Neural crest cell (in vitro differentiated cells): Measurements from ENCODE around the gene SFRP5. TPM values are rescaled to one million over a fixed set of nuclear protein-coding genes. Genes with fewer than 3 reads are reported as not detected.

ENCODE experiments used
- DNase-seq: peaks from one replicate; pipeline ENCODE4 v3.0.0; 2021; ENCODE audit warnings: low read depth, mixed read lengths, low spot score
- H3K27ac Mint-ChIP-seq: one replicate; pipeline ENCODE4 v1.8.0; 2021; ENCODE audit warnings: mild to moderate bottlenecking, mixed read lengths; ENCODE audit not compliant: unreplicated experiment
- H3K27me3 Mint-ChIP-seq: 2 replicates; pipeline ENCODE4 v1.8.0; 2021; ENCODE audit warnings: low read depth, mild to moderate bottlenecking, mixed read lengths
- H3K36me3 Mint-ChIP-seq: 2 replicates; pipeline ENCODE4 v1.8.0; 2021; ENCODE audit warnings: low read depth, mild to moderate bottlenecking, mixed read lengths
- H3K4me1 Mint-ChIP-seq: 2 replicates; pipeline ENCODE4 v1.8.0; 2021; ENCODE audit warnings: mixed read lengths
- H3K4me3 Mint-ChIP-seq: one replicate; pipeline ENCODE4 v1.8.0; 2021; ENCODE audit warnings: mild to moderate bottlenecking, mixed read lengths
- H3K9me3 Mint-ChIP-seq: 2 replicates; pipeline ENCODE4 v1.8.0; 2021; ENCODE audit warnings: mixed read lengths
- total RNA-seq: library from RNA; stranded (reverse); gene quantifications from 2 replicates; pipeline ENCODE4 v1.2.1, GENCODE V29; 2021
- TF ChIP-seq, protein P1 (sequence below): fragments of 200-600 bp; sonication (generic); conservative IDR thresholded peaks from 2 replicates; pipeline ENCODE4 v1.5.0; 2021; ENCODE audit warnings: antibody characterized with exemption, mild to moderate bottlenecking

Gene SFRP5
- total RNA-seq, 1 donor from 2014 or later = not detected

DNA sequence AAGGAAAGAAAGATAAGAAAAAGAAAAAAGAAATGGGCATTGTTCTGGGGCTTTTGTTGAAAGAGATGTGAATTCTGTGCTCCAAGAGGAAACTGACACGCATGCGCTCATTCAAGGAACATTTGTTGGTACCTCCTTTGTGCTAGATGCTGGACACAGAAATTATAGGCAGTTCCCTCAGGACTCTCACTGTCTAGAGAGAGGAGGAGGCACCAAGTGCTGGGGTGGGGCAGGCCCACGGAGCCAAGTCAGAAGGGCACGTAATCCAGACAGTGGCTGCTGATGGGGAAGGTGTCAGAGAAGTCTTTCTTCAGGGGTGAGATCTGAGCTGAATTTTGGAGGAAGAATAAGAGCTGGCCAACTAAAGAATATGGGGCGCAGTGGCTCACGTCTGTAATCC, 37.8 kb downstream of the SFRP5 start:
- TF ChIP-seq, protein P1, sequence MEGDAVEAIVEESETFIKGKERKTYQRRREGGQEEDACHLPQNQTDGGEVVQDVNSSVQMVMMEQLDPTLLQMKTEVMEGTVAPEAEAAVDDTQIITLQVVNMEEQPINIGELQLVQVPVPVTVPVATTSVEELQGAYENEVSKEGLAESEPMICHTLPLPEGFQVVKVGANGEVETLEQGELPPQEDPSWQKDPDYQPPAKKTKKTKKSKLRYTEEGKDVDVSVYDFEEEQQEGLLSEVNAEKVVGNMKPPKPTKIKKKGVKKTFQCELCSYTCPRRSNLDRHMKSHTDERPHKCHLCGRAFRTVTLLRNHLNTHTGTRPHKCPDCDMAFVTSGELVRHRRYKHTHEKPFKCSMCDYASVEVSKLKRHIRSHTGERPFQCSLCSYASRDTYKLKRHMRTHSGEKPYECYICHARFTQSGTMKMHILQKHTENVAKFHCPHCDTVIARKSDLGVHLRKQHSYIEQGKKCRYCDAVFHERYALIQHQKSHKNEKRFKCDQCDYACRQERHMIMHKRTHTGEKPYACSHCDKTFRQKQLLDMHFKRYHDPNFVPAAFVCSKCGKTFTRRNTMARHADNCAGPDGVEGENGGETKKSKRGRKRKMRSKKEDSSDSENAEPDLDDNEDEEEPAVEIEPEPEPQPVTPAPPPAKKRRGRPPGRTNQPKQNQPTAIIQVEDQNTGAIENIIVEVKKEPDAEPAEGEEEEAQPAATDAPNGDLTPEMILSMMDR = no peak
- no peak for DNase-seq
- peaks cover 13% of the 10 kb centered on the region for H3K9me3 Mint-ChIP-seq
- no peaks in the 10 kb centered on the region for H3K36me3 Mint-ChIP-seq
- H3K27me3 Mint-ChIP-seq = peaks cover 7% of the 10 kb centered on the region
- peak overlapping the region; percentile 54 for H3K4me3 Mint-ChIP-seq
- H3K4me1 Mint-ChIP-seq = peaks cover 21% of the 10 kb centered on the region
- H3K27ac Mint-ChIP-seq = no peak overlapping the region

DNA sequence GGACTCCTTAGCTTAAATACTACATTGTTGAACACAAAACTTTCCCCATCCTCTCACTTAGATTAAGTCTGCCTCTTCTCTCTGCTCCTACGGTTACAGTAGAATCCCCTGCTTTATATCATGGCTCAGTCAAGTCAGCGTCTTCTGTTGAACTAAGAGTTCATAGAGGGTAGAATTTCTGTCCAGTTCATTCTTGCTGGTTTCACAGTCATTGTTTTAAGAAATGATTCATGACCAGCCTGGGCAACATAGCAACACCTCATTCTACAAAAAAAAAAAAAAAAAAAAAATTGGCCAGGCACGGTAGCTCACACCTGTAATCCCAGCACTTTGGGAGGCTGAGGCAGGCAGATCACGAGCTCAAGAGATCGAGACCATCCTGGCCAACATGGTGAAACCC, 38.5 kb downstream of the SFRP5 start:
- Mint-ChIP-seq H3K27me3 (peaks cover 7% of the 10 kb centered on the region), H3K36me3 (no peaks in the 10 kb centered on the region), H3K27ac (no peak overlapping the region), H3K4me1 (peaks cover 20% of the 10 kb centered on the region), H3K9me3 (peaks cover 13% of the 10 kb centered on the region), H3K4me3 (no peak overlapping the region)
- TF ChIP-seq, protein P1 = no peak
- no peak for DNase-seq

DNA sequence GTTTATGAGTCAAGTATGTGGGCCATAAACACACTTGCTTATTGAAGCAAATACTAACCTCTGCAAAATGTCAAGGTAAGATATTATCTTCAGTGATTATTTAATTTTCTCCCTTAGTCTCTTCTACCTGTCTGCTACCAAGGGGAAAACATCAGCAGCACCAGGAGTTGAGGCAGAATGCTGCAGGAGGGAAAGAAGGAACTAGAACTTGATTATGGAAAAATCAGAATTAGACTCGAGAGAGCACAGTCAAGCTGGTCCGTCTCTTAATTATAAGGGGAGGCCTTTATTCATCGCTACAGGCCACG, 39.8 kb downstream of the SFRP5 start:
- peaks cover 10% of the 10 kb centered on the region for H3K4me1 Mint-ChIP-seq
- no peak for DNase-seq
- TF ChIP-seq, protein P1 = no peak
- H3K4me3 Mint-ChIP-seq = peak overlapping the region; percentile 58
- H3K36me3 Mint-ChIP-seq = no peaks in the 10 kb centered on the region
- H3K9me3 Mint-ChIP-seq = peaks cover 13% of the 10 kb centered on the region
- peaks cover 7% of the 10 kb centered on the region for H3K27me3 Mint-ChIP-seq
- no peak overlapping the region for H3K27ac Mint-ChIP-seq

DNA sequence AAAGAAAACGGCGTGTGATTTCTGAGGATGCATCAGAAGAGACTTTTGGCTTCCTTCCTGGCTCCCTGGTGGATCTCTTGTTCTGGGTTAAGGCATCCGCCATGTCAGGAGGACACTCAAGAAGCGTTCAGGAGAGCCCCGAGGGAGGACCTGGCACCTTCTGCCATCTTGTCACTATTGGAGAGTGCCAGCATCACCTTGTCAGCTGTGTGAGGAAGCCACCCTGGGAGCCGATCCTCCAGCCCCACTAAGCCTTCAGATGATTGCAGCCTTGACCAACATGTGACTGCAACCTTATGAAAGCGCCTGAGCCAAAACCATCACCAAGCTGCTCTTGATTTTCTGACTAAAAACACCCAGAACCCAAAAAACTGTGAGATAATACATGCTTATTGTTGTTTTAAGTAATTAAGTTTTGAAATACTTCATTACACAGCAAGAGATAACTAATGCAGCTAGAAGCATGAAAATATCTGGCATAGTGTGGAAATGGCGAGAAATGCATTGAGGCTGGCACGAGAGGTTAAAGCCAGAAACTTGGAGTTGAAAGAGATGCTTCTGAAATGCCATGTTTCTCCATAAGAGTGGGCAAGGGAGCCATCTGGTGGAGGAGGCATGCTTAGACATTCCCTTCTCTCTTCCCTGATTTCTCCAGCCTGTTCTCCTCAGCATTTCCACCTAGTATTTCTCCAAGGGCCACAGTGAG, 40.3 kb downstream of the SFRP5 start:
- H3K36me3 Mint-ChIP-seq = no peaks in the 10 kb centered on the region
- H3K27ac Mint-ChIP-seq = no peak overlapping the region
- peak overlapping the region; percentile 58 for H3K4me3 Mint-ChIP-seq
- peaks cover 10% of the 10 kb centered on the region for H3K4me1 Mint-ChIP-seq
- TF ChIP-seq, protein P1 = peak; percentile 90
- peak; percentile 74 for DNase-seq
- peaks cover 7% of the 10 kb centered on the region for H3K27me3 Mint-ChIP-seq
- peaks cover 11% of the 10 kb centered on the region for H3K9me3 Mint-ChIP-seq

- Mint-ChIP-seq H3K4me3 (no peak overlapping the region), H3K9me3 (no peaks in the 10 kb centered on the region), H3K4me1 (peaks cover 12% of the 10 kb centered on the region), H3K27me3 (no peaks in the 10 kb centered on the region), H3K27ac (no peak overlapping the region), H3K36me3 (no peaks in the 10 kb centered on the region)
- DNase-seq = no peak
- TF ChIP-seq, protein P1 = no peak
Measured at GRCh38 chr10:97729014-97729413, 42.8 kb downstream of the SFRP5 start.
